Tibial nerve (tissue), 4 donors: ENCODE measurements around the gene CDK19. TPM values are rescaled to one million over a fixed set of nuclear protein-coding genes. Genes with fewer than 3 reads are reported as not detected.

ENCODE experiments used
- DNase-seq, 2 donors: peaks; one replicate each; pipeline ENCODE4 v3.0.0-alpha.2; 2019; ENCODE audit warnings: low spot score in 2 of 2
- H3K27ac ChIP-seq, 4 donors: fragments of 200-600 bp; sonication (generic) in 3 of 4; one replicate each; pipeline ENCODE4 v1.5.1; 2017 to 2019; ENCODE audit warnings: mild to moderate bottlenecking in 1 of 4
- H3K27me3 ChIP-seq, 2 donors: fragments of 200-600 bp; sonication (generic) in 1 of 2; one replicate each; pipeline versions ENCODE4 v1.5.1 to v1.6.0; 2017 to 2019
- H3K36me3 ChIP-seq, 3 donors: fragments of 200-600 bp; sonication (generic); one replicate each; pipeline ENCODE4 v1.5.1; 2018 to 2019
- H3K4me1 ChIP-seq, 4 donors: fragments of 200-600 bp; sonication (generic) in 3 of 4; one replicate each; pipeline ENCODE4 v1.5.1; 2017 to 2019
- H3K4me3 ChIP-seq, 4 donors: fragments of 200-600 bp; sonication (generic) in 3 of 4; one replicate each; pipeline ENCODE4 v1.5.1; 2017 to 2019; ENCODE audit warnings: mild to moderate bottlenecking in 1 of 4, moderate library complexity in 1 of 4
- H3K9me3 ChIP-seq, 4 donors: fragments of 200-600 bp; sonication (generic) in 3 of 4; one replicate each; pipeline ENCODE4 v1.5.1; 2017 to 2019
- EP300 ChIP-seq, 2 donors: sonication (generic); formaldehyde crosslinking; IDR thresholded peaks; one replicate each; pipeline ENCODE4 v1.6.1; 2017; ENCODE audit warnings: antibody characterized with exemption in 2 of 2, mild to moderate bottlenecking in 1 of 2
- POLR2A ChIP-seq, 2 donors: fragments of 450-650 bp; IDR thresholded peaks; one replicate each; pipeline ENCODE4 v1.6.1; 2017; ENCODE audit warnings: antibody characterized with exemption in 2 of 2, mild to moderate bottlenecking in 2 of 2, moderate library complexity in 2 of 2
- WGBS, 2 donors: methylation state at CpG; one replicate each; pipeline ENCODE4 v1.1.5; 2018; 5-methylcytosine and 5-hydroxymethylcytosine counted together
- total RNA-seq, 4 donors: library from RNA; depleted of rRNA; stranded (reverse); fragments of >200 nt; gene quantifications; one replicate each; pipeline ENCODE4 v1.1.0, GENCODE V29; 2016
- TF ChIP-seq, protein P1 (sequence below), 5 experiments: fragments of 200-600 bp in 3 of 5; fragments of 450-650 bp in 2 of 5; sonication (generic) in 3 of 5; IDR thresholded peaks; one replicate each; pipeline ENCODE4 v1.5.1; 2016 to 2019; ENCODE audit warnings: antibody characterized with exemption in 5 of 5, mild to moderate bottlenecking in 3 of 5, moderate library complexity in 2 of 5

The CDK19 gene
- total RNA-seq, 4 donors from 2014 or later = 18.6 to 29.3 (median 24.3) TPM

DNA sequence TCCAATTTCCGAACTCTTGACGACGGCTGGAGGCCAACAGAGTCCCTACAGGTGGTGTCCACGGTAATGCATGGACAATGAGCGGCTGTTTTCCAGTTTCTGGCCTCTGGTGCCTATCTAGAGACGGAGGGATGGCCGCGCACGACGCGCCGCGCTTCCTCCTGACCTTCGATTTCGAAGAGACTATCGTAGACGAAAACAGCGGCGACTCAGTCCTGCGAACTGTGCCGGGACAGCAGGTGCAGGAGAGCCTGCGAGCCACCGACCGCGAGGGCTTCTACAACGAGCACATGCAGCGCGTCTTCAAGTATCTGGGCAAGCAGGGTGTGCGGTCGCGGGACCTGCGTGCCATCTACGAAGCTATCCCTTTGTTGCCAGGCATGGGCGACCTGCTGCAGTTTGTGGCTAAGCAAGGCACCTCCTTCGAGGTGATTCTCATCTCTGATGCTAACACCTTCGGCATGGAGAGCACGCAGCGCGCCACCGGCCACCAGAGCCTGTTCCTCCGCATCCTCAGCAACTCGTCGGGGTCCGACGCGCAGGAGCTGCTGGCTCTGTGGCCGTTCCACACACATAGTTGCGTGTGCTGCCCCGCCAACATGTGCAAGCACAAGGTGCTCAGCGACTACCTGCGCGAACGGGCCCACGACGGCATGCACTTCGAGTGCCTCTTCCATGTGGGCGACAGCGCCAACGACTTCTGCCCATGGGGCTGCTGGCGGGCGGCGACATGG, 169.4 kb downstream of the CDK19 start:
- Histone ChIP-seq H3K27ac (no peak overlapping the region), H3K4me3 (no peak overlapping the region), H3K9me3 (no peaks in the 10 kb centered on the region), H3K27me3 (no peaks in the 10 kb centered on the region), H3K36me3 (peaks cover 0 to 23% (median 0%) of the 10 kb centered on the region in 3 donors), H3K4me1 (no peaks in the 10 kb centered on the region)
- no peak for DNase-seq
- TF ChIP-seq, protein P1, sequence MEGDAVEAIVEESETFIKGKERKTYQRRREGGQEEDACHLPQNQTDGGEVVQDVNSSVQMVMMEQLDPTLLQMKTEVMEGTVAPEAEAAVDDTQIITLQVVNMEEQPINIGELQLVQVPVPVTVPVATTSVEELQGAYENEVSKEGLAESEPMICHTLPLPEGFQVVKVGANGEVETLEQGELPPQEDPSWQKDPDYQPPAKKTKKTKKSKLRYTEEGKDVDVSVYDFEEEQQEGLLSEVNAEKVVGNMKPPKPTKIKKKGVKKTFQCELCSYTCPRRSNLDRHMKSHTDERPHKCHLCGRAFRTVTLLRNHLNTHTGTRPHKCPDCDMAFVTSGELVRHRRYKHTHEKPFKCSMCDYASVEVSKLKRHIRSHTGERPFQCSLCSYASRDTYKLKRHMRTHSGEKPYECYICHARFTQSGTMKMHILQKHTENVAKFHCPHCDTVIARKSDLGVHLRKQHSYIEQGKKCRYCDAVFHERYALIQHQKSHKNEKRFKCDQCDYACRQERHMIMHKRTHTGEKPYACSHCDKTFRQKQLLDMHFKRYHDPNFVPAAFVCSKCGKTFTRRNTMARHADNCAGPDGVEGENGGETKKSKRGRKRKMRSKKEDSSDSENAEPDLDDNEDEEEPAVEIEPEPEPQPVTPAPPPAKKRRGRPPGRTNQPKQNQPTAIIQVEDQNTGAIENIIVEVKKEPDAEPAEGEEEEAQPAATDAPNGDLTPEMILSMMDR (IDR thresholded peaks at IDR 0.05) = no peak
- TF ChIP-seq EP300 (IDR thresholded peaks at IDR 0.05) (no peak), POLR2A (IDR thresholded peaks at IDR 0.05) (no peak)
- WGBS, 2 donors = 92 to 94% methylated on average over 61 of the region's 62 CpGs

DNA sequence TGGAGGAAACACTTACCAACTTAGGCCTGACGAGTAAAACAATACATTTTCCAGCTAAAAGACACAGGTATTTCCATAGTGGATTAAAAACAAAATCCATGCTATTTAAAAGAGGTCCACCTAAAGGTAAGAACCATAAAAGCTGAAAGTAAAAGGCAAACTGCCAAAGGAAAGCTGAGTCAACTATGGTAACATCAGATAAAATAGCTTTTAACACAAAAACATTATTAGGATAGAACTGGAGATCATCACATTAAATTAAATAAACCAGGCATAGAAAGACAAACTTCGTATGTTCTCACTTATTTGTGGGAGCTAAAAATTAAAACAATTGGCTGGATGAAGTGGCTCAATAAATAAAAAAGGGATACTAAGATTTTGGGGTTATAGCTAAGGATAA, 172.1 kb downstream of the CDK19 start:
- no peak for DNase-seq
- Histone ChIP-seq H3K27me3 (no peaks in the 10 kb centered on the region), H3K9me3 (no peaks in the 10 kb centered on the region), H3K36me3 (peaks cover 0 to 25% (median 0%) of the 10 kb centered on the region in 3 donors), H3K27ac (no peak overlapping the region), H3K4me1 (no peaks in the 10 kb centered on the region), H3K4me3 (no peak overlapping the region)
- no peak for TF ChIP-seq EP300 (IDR thresholded peaks at IDR 0.05)
- TF ChIP-seq POLR2A (IDR thresholded peaks at IDR 0.05) = no peak
- TF ChIP-seq, protein P1 (IDR thresholded peaks at IDR 0.05) = no peak
- 88 to 89% methylated on average over 2 of the region's 2 CpGs for WGBS, 2 donors

DNA sequence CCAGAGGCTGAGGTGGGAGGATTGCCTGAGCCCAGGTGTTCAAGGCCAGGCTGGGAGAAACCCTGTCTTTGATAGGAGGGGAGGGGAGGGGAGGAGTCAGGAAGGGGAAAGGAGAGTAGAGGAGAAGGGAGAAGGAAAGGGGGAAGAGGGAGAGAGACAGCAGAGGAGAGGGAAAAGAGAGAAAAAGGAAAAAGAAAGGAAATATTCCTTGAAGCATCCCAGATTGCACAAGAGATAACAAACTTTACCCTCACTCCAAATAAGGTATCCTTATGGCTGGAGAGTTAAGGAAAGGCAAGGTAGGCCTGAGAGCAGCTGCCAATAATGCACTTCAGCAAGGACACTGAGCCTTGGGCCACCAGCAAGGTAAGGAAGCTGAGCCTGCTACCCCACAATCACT, 172.6 kb downstream of the CDK19 start:
- no peaks in the 10 kb centered on the region for H3K4me1 ChIP-seq
- H3K36me3 ChIP-seq = peaks cover 0 to 25% (median 0%) of the 10 kb centered on the region in 3 donors
- DNase-seq = no peak
- TF ChIP-seq POLR2A (IDR thresholded peaks at IDR 0.05) (no peak), EP300 (IDR thresholded peaks at IDR 0.05) (no peak)
- TF ChIP-seq, protein P1 (IDR thresholded peaks at IDR 0.05) = no peak
- H3K9me3 ChIP-seq = no peaks in the 10 kb centered on the region
- H3K4me3 ChIP-seq = no peak overlapping the region
- no peaks in the 10 kb centered on the region for H3K27me3 ChIP-seq
- no peak overlapping the region for H3K27ac ChIP-seq

DNA sequence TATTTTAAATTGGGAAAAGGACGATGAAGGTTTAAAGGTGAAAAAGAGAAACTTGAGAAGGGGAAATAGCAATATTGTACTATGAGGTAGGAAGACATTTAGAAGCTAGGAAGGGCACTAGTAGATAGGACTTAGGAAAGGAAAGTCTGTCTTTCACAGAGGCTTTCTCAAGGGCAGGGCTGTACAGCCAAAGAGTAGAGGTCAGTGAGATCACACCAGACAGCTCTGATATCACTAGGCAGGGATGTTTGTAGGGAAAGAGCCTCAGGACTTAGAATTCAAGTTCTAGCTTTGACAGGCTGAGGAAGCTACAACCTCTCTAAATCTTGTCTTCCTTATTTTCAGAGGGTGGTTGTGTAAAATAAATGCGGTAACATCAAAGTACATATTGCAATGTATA, 178.5 kb downstream of the CDK19 start:
- 94 to 97% methylated on average over 2 of the region's 2 CpGs for WGBS, 2 donors
- Histone ChIP-seq H3K27me3 (no peaks in the 10 kb centered on the region), H3K36me3 (peaks cover 0 to 13% (median 0%) of the 10 kb centered on the region in 3 donors), H3K4me1 (no peaks in the 10 kb centered on the region), H3K27ac (no peak overlapping the region), H3K9me3 (no peaks in the 10 kb centered on the region), H3K4me3 (no peak overlapping the region)
- no peak for DNase-seq
- TF ChIP-seq, protein P1 (IDR thresholded peaks at IDR 0.05) = no peak
- no peak for TF ChIP-seq POLR2A (IDR thresholded peaks at IDR 0.05)
- TF ChIP-seq EP300 (IDR thresholded peaks at IDR 0.05) = no peak

DNA sequence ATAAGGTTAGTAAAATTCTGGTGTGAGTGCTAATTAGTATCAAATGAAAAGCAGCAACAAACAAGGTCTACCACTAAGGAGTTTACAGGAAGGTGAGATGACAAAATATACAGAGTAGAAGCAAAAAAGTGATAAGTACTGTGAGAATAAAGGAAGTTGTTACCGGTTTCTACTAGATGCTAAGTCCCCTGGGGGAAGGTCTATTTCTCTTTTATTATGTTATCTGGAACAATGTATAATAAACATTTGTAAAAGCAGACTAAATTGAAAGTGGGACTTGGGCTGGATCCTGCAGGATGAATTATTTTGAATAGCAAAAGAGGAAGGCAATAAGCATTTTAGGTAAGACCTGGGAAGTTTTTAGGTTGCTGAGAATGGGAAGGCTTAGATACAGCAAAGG, 180.2 kb downstream of the CDK19 start:
- Histone ChIP-seq H3K4me1 (no peaks in the 10 kb centered on the region), H3K36me3 (peaks cover 0 to 7% (median 0%) of the 10 kb centered on the region in 3 donors), H3K4me3 (no peak overlapping the region), H3K27me3 (no peaks in the 10 kb centered on the region), H3K27ac (no peak overlapping the region), H3K9me3 (no peaks in the 10 kb centered on the region)
- no peak for DNase-seq
- WGBS, 2 donors = 37 to 54% methylated on average over 1 of the region's 1 CpG
- TF ChIP-seq POLR2A (IDR thresholded peaks at IDR 0.05) (no peak), EP300 (IDR thresholded peaks at IDR 0.05) (no peak)
- TF ChIP-seq, protein P1 (IDR thresholded peaks at IDR 0.05) = no peak
